Glutamatergic neuron (in vitro differentiated cells): ENCODE results near the gene GIMAP4. TPM values are rescaled to one million over a fixed set of nuclear protein-coding genes. Genes with fewer than 3 reads are reported as not detected.

Source experiments
- DNase-seq: peaks from one replicate; pipeline ENCODE4 v3.0.0; 2022
- H3K27ac Mint-ChIP-seq: one replicate; pipeline ENCODE4 v1.8.0; 2020; ENCODE audit warnings: mild to moderate bottlenecking, mixed read lengths, inconsistent platforms; ENCODE audit not compliant: unreplicated experiment
- H3K27me3 Mint-ChIP-seq: one replicate; pipeline ENCODE4 v1.8.0; 2020; ENCODE audit warnings: mild to moderate bottlenecking, moderate library complexity, mixed read lengths, inconsistent platforms; ENCODE audit not compliant: unreplicated experiment
- H3K36me3 Mint-ChIP-seq: one replicate; pipeline ENCODE4 v1.8.0; 2020; ENCODE audit warnings: mild to moderate bottlenecking, mixed read lengths, inconsistent platforms; ENCODE audit not compliant: unreplicated experiment
- H3K4me1 Mint-ChIP-seq: one replicate; pipeline ENCODE4 v1.8.0; 2020; ENCODE audit warnings: mild to moderate bottlenecking, low read depth, mixed read lengths, inconsistent platforms; ENCODE audit not compliant: unreplicated experiment
- H3K4me3 Mint-ChIP-seq: one replicate; pipeline ENCODE4 v1.8.0; 2020; ENCODE audit warnings: mild to moderate bottlenecking, mixed read lengths, inconsistent platforms; ENCODE audit not compliant: unreplicated experiment
- H3K9me3 Mint-ChIP-seq: one replicate; pipeline ENCODE4 v1.8.0; 2020; ENCODE audit warnings: mild to moderate bottlenecking, moderate library complexity, mixed read lengths, inconsistent platforms; ENCODE audit not compliant: unreplicated experiment
- CTCF ChIP-seq: fragments of 200-600 bp; sonication (generic); IDR thresholded peaks from one replicate; pipeline ENCODE4 v1.5.0; 2021; ENCODE audit not compliant: partially characterized antibody, unreplicated experiment
- total RNA-seq: library from RNA; stranded (reverse); fragmentation: NEBNext Ultra II Directional; extraction: Animal tissue kit (Norgen Biotek cat#: 25700); gene quantifications from one replicate; pipeline ENCODE4 v1.2.1, GENCODE V29; 2021; ENCODE audit not compliant: unreplicated experiment

Gene GIMAP4
- total RNA-seq, 1 donor from 2014 or later: not detected

DNA sequence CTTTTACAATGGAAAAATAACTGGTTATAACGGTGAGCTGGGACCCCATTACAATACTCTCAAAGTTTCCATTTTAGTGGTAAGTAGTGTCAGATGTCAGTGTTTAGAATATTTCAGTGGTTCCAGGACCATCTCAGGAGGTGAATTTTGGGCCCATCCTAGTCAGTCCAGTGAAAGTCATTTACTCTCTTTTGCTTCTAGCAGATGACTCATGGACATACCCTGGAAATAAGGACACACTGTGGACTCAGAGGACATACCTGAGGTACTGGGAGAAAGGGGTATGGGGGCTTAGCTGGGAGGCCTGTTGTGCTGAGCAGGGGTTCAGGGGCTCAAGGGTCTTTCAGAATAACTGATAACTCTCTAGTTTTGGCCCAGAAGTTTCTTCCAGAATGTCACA, 618 bp upstream of the GIMAP4 start:
- no peak for DNase-seq
- H3K27me3 Mint-ChIP-seq: no peaks in the 10 kb centered on the region
- no peak overlapping the region for H3K27ac Mint-ChIP-seq
- no peak overlapping the region for H3K4me3 Mint-ChIP-seq
- H3K9me3 Mint-ChIP-seq: no peaks in the 10 kb centered on the region
- no peak for TF ChIP-seq CTCF
- H3K4me1 Mint-ChIP-seq: no peaks in the 10 kb centered on the region
- no peaks in the 10 kb centered on the region for H3K36me3 Mint-ChIP-seq

- no peak overlapping the region for H3K27ac Mint-ChIP-seq
- TF ChIP-seq CTCF: no peak
- no peaks in the 10 kb centered on the region for H3K36me3 Mint-ChIP-seq
Observed at GRCh38 chr7:150567871-150568301, 696 bp downstream of the GIMAP4 start.

GRCh38 chr7:150568714-150569113, 1.5 kb downstream of the GIMAP4 start:
- no peak for TF ChIP-seq CTCF
- Mint-ChIP-seq H3K27me3 (no peaks in the 10 kb centered on the region), H3K9me3 (peaks cover 1% of the 10 kb centered on the region), H3K27ac (no peak overlapping the region), H3K4me1 (no peaks in the 10 kb centered on the region), H3K36me3 (no peaks in the 10 kb centered on the region), H3K4me3 (no peak overlapping the region)
- DNase-seq: no peak

More at GRCh38 chr7:150567871-150568301, 696 bp downstream of the GIMAP4 start:
- no peak for DNase-seq
- H3K4me1 Mint-ChIP-seq: no peaks in the 10 kb centered on the region
- H3K9me3 Mint-ChIP-seq: peaks cover 1% of the 10 kb centered on the region
- H3K4me3 Mint-ChIP-seq: no peak overlapping the region
- no peaks in the 10 kb centered on the region for H3K27me3 Mint-ChIP-seq

- no peaks in the 10 kb centered on the region for H3K4me1 Mint-ChIP-seq
- no peak overlapping the region for H3K4me3 Mint-ChIP-seq
- H3K27me3 Mint-ChIP-seq: no peaks in the 10 kb centered on the region
- no peak for TF ChIP-seq CTCF
- H3K36me3 Mint-ChIP-seq: no peaks in the 10 kb centered on the region
- H3K9me3 Mint-ChIP-seq: peaks cover 1% of the 10 kb centered on the region
- no peak for DNase-seq
- H3K27ac Mint-ChIP-seq: no peak overlapping the region
Observed at GRCh38 chr7:150569245-150569955, 2.2 kb downstream of the GIMAP4 start.
